Sciatic nerve (tissue), 2 donors: ENCODE data around the gene FAM174B. TPM values are rescaled to one million over a fixed set of nuclear protein-coding genes. Genes with fewer than 3 reads are reported as not detected.

Source experiments
- ATAC-seq: fragments of 200-7000 bp; cut with Tn5 transposase; one replicate; pipeline ENCODE4 v1.9.1; 2020; ENCODE audit warnings: mild to moderate bottlenecking, moderate library complexity
- DNase-seq: peaks from one replicate; pipeline ENCODE4 v3.0.0-alpha.2; 2020; ENCODE audit warnings: low spot score
- intact Hi-C: fragments of 100-400 bp; cut with DNase I; formaldehyde crosslinking; loops from one replicate; pipeline ENCODE4 v1.14.2; 2022
- total RNA-seq: library from RNA; stranded (reverse); fragmentation: NEBNext Ultra II Directional; extraction: Animal tissue kit (Norgen Biotek cat#: 25700); gene quantifications from one replicate; pipeline ENCODE4 v1.2.1, GENCODE V29; 2021
- donor health status: DM: no; HTN: no; CAD: no.
- donor health status: DM: no; HTN: no; CAD: no.

Gene FAM174B
- total RNA-seq, 1 donor from 2014 or later, result 17.5 TPM

- intact Hi-C loops, result no loop called here
- ATAC-seq, result peak; percentile 29
- no peak for DNase-seq
Observed at GRCh38 chr15:92667287-92667904, 11.8 kb upstream of the FAM174B start.

- intact Hi-C loops, result no loop called here
- no peak for DNase-seq
- peak; percentile 93 for ATAC-seq
Observed at GRCh38 chr15:92666780-92667179, 11.2 kb upstream of the FAM174B start.

- intact Hi-C loops, result no loop called here
- no peak for DNase-seq
- peak; percentile 69 for ATAC-seq
Observed at GRCh38 chr15:92665100-92665555, 9.6 kb upstream of the FAM174B start.

GRCh38 chr15:92664178-92664900 is 8.8 kb upstream of the FAM174B start:
- ATAC-seq, result no peak
- DNase-seq, result no peak
- intact Hi-C loops, result no loop called here

GRCh38 chr15:92663250-92663951 is 7.8 kb upstream of the FAM174B start:
- DNase-seq (no peak), ATAC-seq (no peak)
- intact Hi-C loops, result no loop called here

GRCh38 chr15:92662762-92663161 is 7.2 kb upstream of the FAM174B start:
- DNase-seq (no peak), ATAC-seq (no peak)
- intact Hi-C loops, result no loop called here

- no peak for DNase-seq
- intact Hi-C loops, result no loop called here
- ATAC-seq, result no peak
Observed at GRCh38 chr15:92661956-92662355, 6.4 kb upstream of the FAM174B start.

- DNase-seq, result no peak
- intact Hi-C loops, result no loop called here
- ATAC-seq, result no peak
Observed at GRCh38 chr15:92661069-92661468, 5.5 kb upstream of the FAM174B start.

GRCh38 chr15:92657486-92657885 is 1.9 kb upstream of the FAM174B start:
- DNase-seq (no peak), ATAC-seq (no peak)
- intact Hi-C loops, result no loop called here

GRCh38 chr15:92656089-92656488 is 514 bp upstream of the FAM174B start:
- no peak for DNase-seq
- intact Hi-C loops, result no loop called here
- ATAC-seq, result no peak

- intact Hi-C loops, result no loop called here
- DNase-seq (no peak), ATAC-seq (peak; percentile 9)
Observed at GRCh38 chr15:92654662-92655061, 913 bp downstream of the FAM174B start.

- DNase-seq (no peak), ATAC-seq (peak; percentile 83)
- intact Hi-C loops, result no loop called here
Observed at GRCh38 chr15:92653836-92654539, 1.6 kb downstream of the FAM174B start.

- intact Hi-C loops, result no loop called here
- no peak for ATAC-seq
- DNase-seq, result no peak
Observed at GRCh38 chr15:92653366-92653765, 2.2 kb downstream of the FAM174B start.

- intact Hi-C loops, result no loop called here
- ATAC-seq (no peak), DNase-seq (no peak)
Observed at GRCh38 chr15:92652576-92652966, 3.0 kb downstream of the FAM174B start.

GRCh38 chr15:92651877-92652575 is 3.5 kb downstream of the FAM174B start:
- ATAC-seq (no peak), DNase-seq (no peak)
- intact Hi-C loops, result no loop called here

GRCh38 chr15:92650966-92651365 is 4.6 kb downstream of the FAM174B start:
- no peak for ATAC-seq
- no peak for DNase-seq
- intact Hi-C loops, result no loop called here

- intact Hi-C loops, result no loop called here
- ATAC-seq, result no peak
- no peak for DNase-seq
Observed at GRCh38 chr15:92650256-92650655, 5.3 kb downstream of the FAM174B start.

- intact Hi-C loops, result no loop called here
Observed at GRCh38 chr15:92648190-92648875, 7.2 kb downstream of the FAM174B start.

More at GRCh38 chr15:92648190-92648875, 7.2 kb downstream of the FAM174B start:
- DNase-seq (no peak), ATAC-seq (no peak)
